Bronchial epithelial cell (primary cell): ENCODE data around the gene NEK5. TPM values are rescaled to one million over a fixed set of nuclear protein-coding genes. Genes with fewer than 3 reads are reported as not detected.
A peak's percentile ranks its signal among the peaks of the same experiment; 100 is the strongest.

Experiments
- DNase-seq: peaks from one replicate; pipeline ENCODE4 v3.0.0-alpha.2; 2010; ENCODE audit warnings: low read depth
- FAIRE-seq: peaks from 2 replicates; lab custom pipeline; 2011; peaks lifted over from hg19 to GRCh38; lab: Jason Lieb, UNC
- H3K27me3 ChIP-seq: 2 replicates; pipeline ENCODE4 v1.5.1; 2011; ENCODE audit warnings: low read length; ENCODE audit not compliant: control insufficient read depth, insufficient read depth
- H3K36me3 ChIP-seq: 2 replicates; pipeline ENCODE4 v1.5.1; 2011; ENCODE audit warnings: low read length; ENCODE audit not compliant: control insufficient read depth, insufficient read depth
- H3K4me3 ChIP-seq: 2 replicates; pipeline ENCODE4 v1.5.1; 2011; ENCODE audit warnings: mild to moderate bottlenecking, low read depth, low read length, control low read depth
- CTCF ChIP-seq: IDR thresholded peaks from 2 replicates; pipeline ENCODE4 v1.5.1; 2011; ENCODE audit warnings: mild to moderate bottlenecking, moderate library complexity, low read length, control low read depth, inconsistent platforms; ENCODE audit not compliant: insufficient read depth, severe bottlenecking
- total RNA-seq: library from RNA; depleted of rRNA; stranded (reverse); fragments of >200 nt; gene quantifications from 2 replicates; pipeline ENCODE4 v1.2.1, GENCODE V29; 2014

NEK5 gene
- total RNA-seq, 1 donor from 2014 or later = 0.26 TPM

DNA sequence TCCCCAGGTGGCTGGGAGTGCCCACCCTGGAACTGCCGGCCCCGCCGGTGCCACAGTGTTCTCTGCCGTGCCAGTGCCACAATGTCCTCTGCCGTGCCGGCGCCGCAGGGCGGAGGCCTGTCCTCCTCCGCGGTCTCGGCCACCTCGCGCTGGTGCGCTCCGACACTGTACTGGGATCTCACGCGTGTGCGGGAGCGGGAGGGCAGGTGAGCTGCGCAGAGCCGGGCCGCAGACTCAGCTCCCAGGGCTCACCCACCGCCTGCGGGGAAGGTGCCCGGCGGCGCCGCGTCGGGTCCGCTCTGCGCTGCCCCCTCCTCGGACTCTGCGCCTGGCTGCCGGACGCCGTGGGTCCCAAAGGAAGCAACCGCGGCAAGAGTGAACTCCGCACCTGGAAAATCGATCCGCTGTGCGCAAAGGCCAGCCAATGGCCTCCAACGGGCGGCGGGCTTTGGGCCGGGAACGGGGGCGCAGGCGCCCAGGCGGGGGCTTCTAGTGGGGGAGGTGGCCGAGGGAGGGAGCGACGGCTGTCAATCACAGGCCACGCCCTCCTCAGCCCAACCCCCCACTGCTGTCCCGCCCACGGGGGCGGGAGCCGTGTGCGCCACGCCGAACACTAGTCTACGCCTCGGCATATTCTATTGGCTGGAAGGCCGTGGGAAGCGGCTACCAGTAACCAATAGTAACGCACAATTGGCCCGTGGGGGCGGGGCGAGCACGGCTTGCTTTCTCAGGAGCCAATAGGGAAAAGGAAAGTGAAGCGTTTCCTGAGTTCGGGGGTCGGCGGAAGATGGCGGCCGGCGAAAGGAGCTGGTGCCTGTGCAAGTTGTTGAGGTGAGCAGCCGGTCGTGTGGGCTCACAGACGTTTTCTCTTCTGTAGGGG, 117.0 kb downstream of the NEK5 start, which contains the start of gene ALG11:
Gene ALG11, plus strand, starts transcription at position 767 of the 880 bp plus-strand sequence. Its CDS starts 21 bp downstream, at position 788.
- Histone ChIP-seq H3K27me3 (no peaks in the 10 kb centered on the region), H3K36me3 (no peaks in the 10 kb centered on the region), H3K4me3 (peak within 1 kb of the TSS; percentile 97)
- TF ChIP-seq CTCF = no peak
- DNase-seq = peak; percentile 94
- peak; percentile 89 for FAIRE-seq

DNA sequence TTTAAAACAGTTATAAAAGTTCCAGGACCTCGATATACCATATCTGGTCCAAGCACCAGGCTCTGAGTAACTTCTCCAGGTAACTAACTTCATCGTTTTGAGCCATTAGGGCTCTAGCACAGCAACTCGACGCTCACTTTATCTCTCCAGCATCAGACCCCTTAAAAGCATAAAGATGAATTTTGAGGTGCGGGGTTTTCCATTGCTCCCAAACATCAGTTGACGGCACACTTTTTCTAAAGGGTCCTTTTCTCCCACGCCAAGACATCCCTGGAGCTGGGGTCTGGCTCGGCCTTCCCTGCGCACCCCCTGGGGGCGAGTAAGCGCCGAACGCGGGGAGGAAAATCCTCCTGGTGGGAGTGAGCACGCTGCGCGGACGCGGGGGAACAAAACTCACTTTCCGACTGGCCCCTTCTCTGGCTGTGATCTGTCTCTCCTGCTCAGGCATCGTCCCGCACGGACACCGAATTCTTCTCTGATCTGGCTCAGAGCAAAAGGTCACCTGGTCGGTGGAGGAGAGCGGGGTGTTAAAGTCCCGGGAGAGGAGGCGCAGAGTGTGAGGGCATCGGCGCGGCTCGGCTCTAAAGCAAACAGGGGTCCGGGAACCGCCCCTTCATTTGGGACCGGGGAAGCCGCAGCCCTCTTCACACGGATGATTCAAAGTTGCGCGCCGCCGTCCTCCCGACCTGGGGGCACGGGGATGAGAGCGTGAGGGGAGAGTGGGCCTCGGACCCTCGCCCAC, 117.8 kb downstream of the NEK5 start, which contains the start of gene ATP7B:
Gene ATP7B, minus strand, starts transcription at position 561 of the 742 bp plus-strand sequence. Its CDS starts 113 bp downstream, at position 448.
- Histone ChIP-seq H3K4me3 (peak within 1 kb of the TSS; percentile 97), H3K36me3 (no peaks in the 10 kb centered on the region), H3K27me3 (no peaks in the 10 kb centered on the region)
- DNase-seq (no peak), FAIRE-seq (no peak)
- TF ChIP-seq CTCF = peak; percentile 20

DNA sequence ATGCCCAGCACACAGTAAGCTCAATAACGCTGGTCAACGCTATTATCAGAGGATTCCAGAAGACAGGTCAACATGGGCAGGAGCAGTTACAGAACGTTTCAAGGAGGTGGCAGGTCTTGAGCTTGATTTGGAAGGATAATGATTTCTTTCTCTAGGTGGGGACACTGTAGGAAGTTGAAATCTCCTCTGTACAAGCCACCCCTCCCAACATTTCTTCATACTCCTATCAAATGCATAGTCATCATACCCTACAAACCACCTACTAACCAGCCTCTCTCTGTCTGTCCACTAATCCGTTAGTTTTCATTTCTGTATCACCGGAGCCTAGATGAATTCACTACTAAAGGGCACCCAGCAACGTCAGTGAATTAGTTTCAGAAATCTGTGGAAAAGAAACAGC, 118.9 kb downstream of the NEK5 start:
- H3K27me3 ChIP-seq = no peaks in the 10 kb centered on the region
- H3K4me3 ChIP-seq = no peak overlapping the region
- DNase-seq (no peak), FAIRE-seq (no peak)
- no peaks in the 10 kb centered on the region for H3K36me3 ChIP-seq
- TF ChIP-seq CTCF = no peak

DNA sequence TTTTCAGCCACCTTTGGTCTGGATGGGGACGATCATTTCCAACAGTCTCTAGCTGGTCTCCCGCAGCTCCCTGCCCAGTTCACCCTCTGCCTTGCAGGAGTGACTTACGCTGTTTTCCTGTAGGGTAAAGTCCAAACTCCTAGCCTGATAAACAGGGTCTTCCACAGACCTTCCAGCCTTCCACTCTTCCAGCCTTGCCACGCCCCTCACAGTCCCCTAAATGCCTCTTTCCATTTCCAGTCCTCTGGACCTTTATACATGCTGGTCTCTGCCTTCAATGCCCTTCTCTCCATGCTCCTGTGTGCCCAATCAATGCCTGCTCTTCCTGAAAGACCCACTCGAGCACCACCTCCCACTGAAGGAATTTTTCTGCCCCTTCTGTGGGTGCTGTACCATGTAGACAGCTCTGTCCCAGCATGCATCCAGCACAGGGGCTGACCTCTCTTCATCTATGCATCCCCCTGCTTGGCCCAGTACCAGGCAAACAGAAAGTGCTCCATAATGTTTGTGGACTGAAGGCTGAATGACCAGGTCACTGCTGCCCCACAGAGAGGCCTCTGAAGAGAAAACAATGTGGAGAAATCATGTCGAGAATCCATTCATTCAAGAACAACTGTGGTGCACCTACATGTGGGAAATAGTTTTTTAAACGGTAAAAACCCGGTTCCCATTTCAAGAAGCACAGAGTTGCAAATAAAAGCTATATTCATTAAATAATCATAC, 122.2 kb downstream of the NEK5 start:
- TF ChIP-seq CTCF = no peak
- H3K27me3 ChIP-seq = no peaks in the 10 kb centered on the region
- no peak for FAIRE-seq
- no peak for DNase-seq
- no peak overlapping the region for H3K4me3 ChIP-seq
- no peaks in the 10 kb centered on the region for H3K36me3 ChIP-seq

- Histone ChIP-seq H3K36me3 (no peaks in the 10 kb centered on the region), H3K27me3 (no peaks in the 10 kb centered on the region), H3K4me3 (no peak overlapping the region)
- no peak for FAIRE-seq
- no peak for TF ChIP-seq CTCF
- DNase-seq = no peak
Measured at GRCh38 chr13:52005841-52006522, 122.9 kb downstream of the NEK5 start.
